Melanocyte of skin (primary cell): ENCODE measurements around the gene NFASC. TPM values are rescaled to one million over a fixed set of nuclear protein-coding genes. Genes with fewer than 3 reads are reported as not detected.

Experiments used
- total RNA-seq, 2 donors: library from RNA; depleted of rRNA; stranded (reverse); fragments of >200 nt; gene quantifications; 2 replicates each; pipeline ENCODE4 v1.2.3, GENCODE V29; 2012

Gene NFASC
- total RNA-seq, result 1 to 10 TPM in 1 of 2 donors, under 1 TPM in 1; 1.00 to 2.4 TPM

DNA sequence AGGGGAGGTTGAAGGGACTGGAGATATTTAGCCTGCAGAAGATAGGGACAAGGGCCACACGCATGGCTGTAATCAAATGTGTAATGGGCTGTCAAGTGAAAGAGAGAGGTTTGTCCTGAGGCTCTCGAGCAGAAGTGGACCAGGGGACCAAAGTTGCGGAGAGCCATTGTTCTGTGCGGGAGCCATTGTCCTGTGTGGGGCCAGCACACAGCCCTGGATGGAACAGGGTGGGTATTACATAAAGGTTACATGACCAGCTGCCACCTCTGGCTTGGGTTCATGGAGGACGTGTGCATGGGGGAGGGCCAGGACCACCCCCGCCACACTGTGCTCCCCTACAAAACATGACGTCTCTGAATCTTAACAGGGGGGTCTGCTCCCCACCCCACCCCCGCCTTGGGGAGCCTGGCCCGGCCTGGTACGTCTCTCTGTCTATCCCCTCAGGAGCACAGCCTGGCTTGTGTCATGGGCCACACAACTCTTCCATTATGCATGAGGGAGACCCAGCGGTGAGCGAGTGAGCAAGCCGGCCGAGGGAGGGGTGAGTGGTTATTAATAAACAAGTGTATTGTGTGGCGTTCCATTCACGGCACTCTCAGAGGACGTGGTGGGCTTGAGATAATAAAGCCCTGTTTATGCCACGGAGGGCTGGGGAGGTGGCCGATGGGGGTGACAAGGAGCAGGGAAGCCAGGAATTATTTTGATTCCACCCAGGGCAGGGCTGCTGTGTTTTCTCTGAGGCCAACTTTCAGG, at the start of gene NFASC:
Gene NFASC, plus strand, starts transcription at position 703 of the 753 bp plus-strand sequence. CDS start 73,454 bp downstream, outside the sequence.

DNA sequence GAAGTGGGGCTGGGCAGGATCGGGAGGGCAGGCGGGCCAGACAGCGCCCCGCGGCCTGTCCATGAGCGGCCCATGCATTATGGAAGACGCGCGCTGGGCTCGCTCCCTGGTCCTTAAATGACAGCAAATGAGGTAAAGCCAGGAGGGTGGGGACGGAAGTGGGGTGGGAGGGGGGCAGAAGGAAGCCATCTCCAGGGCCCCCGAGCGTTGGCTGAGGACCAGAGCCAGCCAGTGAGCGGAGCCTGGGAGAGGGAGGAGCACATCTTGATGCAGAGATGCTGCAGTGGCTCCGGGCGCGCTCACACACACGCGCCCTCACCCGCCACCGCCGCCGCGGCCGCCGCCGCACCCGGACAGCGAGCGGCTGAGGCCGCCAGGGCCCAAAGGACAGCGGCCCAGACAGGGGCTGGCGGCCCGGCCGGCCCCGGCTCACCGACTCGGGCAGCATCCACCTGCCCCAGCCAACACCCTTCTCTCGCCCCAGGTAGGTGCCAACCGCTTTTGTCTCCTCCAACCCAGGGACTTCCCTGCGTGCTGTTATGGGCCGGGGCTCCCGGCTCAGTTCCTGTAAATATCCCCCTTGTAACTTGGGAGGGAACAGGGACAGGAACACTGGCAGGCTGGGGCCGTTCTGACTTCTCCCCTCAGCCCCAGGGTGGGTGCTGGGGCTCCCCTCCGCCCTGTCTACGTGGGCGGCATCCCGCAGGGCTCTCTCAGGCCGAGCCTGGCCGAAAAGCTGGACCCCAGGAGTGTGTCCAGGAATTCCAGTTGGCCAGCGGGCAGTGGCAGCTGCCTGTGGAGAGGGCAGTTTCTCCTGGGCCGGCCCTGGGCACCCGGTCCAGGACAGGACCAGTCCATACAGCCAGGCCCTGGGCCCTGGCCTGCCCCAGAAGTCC, 172.5 kb downstream of the NFASC start, which contains the start of gene CNTN2:
Gene CNTN2, plus strand, starts transcription at position 302 of the 896 bp plus-strand sequence. CDS start 9,974 bp downstream, outside the sequence.

Other genes starting within 250 kb of the NFASC start
- not detected for gene LRRN2, start 185.1 kb upstream of the NFASC start, total RNA-seq
- not detected for gene CNTN2, start 172.3 kb downstream of the NFASC start, total RNA-seq
- 1 to 10 TPM in 1 of 2 donors, under 1 TPM in 1; 0.67 to 1.0 TPM for gene TMEM81, start 213.6 kb downstream of the NFASC start, total RNA-seq